ENCODE data around the gene GJC2.

- TF ChIP-seq CTCF (IDR thresholded peaks at IDR 0.05) (no peak), MAX (CRISPR knock-in tag; IDR thresholded peaks at IDR 0.05) (no peak), TCF7 (CRISPR knock-in tag; IDR thresholded peaks at IDR 0.05; ENCODE audit: low read depth) (no peak), CREB1 (CRISPR knock-in tag; IDR thresholded peaks at IDR 0.05) (no peak), KAT7 (CRISPR knock-in tag; IDR thresholded peaks at IDR 0.05; ENCODE audit: borderline replicate concordance) (no peak), ZNF671 (CRISPR knock-in tag; IDR thresholded peaks at IDR 0.05) (no peak), MLX (CRISPR knock-in tag; IDR thresholded peaks at IDR 0.05) (no peak), ZNF423 (CRISPR knock-in tag; IDR thresholded peaks at IDR 0.05) (no peak; the same call in none of the 2 replicates), E2F5 (CRISPR knock-in tag; IDR thresholded peaks at IDR 0.05) (no peak), NR3C1 (CRISPR knock-in tag; conservative IDR thresholded peaks at IDR 0.05; ENCODE audit: low read depth) (no peak), RELA (CRISPR knock-in tag; IDR thresholded peaks at IDR 0.05; ENCODE audit: borderline replicate concordance) (no peak)
- TF ChIP-seq, protein P1, sequence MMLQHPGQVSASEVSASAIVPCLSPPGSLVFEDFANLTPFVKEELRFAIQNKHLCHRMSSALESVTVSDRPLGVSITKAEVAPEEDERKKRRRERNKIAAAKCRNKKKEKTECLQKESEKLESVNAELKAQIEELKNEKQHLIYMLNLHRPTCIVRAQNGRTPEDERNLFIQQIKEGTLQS (CRISPR knock-in tag; conservative IDR thresholded peaks at IDR 0.05), result no peak
- TF ChIP-seq, protein P2, sequence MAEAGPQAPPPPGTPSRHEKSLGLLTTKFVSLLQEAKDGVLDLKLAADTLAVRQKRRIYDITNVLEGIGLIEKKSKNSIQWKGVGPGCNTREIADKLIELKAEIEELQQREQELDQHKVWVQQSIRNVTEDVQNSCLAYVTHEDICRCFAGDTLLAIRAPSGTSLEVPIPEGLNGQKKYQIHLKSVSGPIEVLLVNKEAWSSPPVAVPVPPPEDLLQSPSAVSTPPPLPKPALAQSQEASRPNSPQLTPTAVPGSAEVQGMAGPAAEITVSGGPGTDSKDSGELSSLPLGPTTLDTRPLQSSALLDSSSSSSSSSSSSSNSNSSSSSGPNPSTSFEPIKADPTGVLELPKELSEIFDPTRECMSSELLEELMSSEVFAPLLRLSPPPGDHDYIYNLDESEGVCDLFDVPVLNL (CRISPR knock-in tag; IDR thresholded peaks at IDR 0.05; ENCODE audit: borderline replicate concordance, low read depth), result no peak
- TF ChIP-seq, protein P3, sequence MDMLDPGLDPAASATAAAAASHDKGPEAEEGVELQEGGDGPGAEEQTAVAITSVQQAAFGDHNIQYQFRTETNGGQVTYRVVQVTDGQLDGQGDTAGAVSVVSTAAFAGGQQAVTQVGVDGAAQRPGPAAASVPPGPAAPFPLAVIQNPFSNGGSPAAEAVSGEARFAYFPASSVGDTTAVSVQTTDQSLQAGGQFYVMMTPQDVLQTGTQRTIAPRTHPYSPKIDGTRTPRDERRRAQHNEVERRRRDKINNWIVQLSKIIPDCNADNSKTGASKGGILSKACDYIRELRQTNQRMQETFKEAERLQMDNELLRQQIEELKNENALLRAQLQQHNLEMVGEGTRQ (CRISPR knock-in tag; IDR thresholded peaks at IDR 0.05), result no peak
Observed at GRCh38 chr1:228166170-228166936, 16.6 kb downstream of the GJC2 start.
